ENCODE data around the gene ACOX3.
"Not testable (repeated sequence)": the region's sequence is repeated elsewhere in the genome, so short reads cannot be mapped to it uniquely, and the experiment has no call there.

The ACOX3 gene

GRCh38 chr4:8370106-8370787 is 70.3 kb downstream of the ACOX3 start:
- DNase-seq: no peak

GRCh38 chr4:8369426-8370105 is 71.0 kb downstream of the ACOX3 start:
- no peak for DNase-seq

GRCh38 chr4:8368998-8369397 is 71.5 kb downstream of the ACOX3 start:
- no peak for DNase-seq

- no peak for DNase-seq
These were observed 72.5 kb downstream of the ACOX3 start for GRCh38 chr4:8368061-8368481.

- no peak for DNase-seq
These were observed 73.9 kb downstream of the ACOX3 start for GRCh38 chr4:8366601-8367000.

GRCh38 chr4:8365951-8366350 is 74.6 kb downstream of the ACOX3 start:
- no peak for DNase-seq

- DNase-seq: no peak
These were observed 75.2 kb downstream of the ACOX3 start for GRCh38 chr4:8365353-8365752.

- DNase-seq: no peak
These were observed 75.6 kb downstream of the ACOX3 start for GRCh38 chr4:8364848-8365350.

GRCh38 chr4:8364141-8364540 is 76.4 kb downstream of the ACOX3 start:
- no peak for DNase-seq

GRCh38 chr4:8362483-8362882 is 78.0 kb downstream of the ACOX3 start:
- DNase-seq: no peak

GRCh38 chr4:8359193-8359592 is 81.3 kb downstream of the ACOX3 start:
- DNase-seq: no peak

- DNase-seq: no peak
These were observed 83.7 kb downstream of the ACOX3 start for GRCh38 chr4:8356856-8357255.

GRCh38 chr4:8355864-8356565 is 84.5 kb downstream of the ACOX3 start:
- DNase-seq: no peak

GRCh38 chr4:8355306-8355705 is 85.2 kb downstream of the ACOX3 start:
- DNase-seq: no peak

- DNase-seq: no peak
These were observed 86.5 kb downstream of the ACOX3 start for GRCh38 chr4:8353912-8354453.

- DNase-seq: no peak
These were observed 87.3 kb downstream of the ACOX3 start for GRCh38 chr4:8353158-8353669.

- no peak for DNase-seq
These were observed 88.0 kb downstream of the ACOX3 start for GRCh38 chr4:8352368-8353157.

- no peak for DNase-seq
These were observed 88.6 kb downstream of the ACOX3 start for GRCh38 chr4:8351931-8352367.

GRCh38 chr4:8350841-8351461 is 89.6 kb downstream of the ACOX3 start:
- DNase-seq: no peak

GRCh38 chr4:8350352-8350751 is 90.2 kb downstream of the ACOX3 start:
- no peak for DNase-seq

GRCh38 chr4:8349664-8350236 is 90.8 kb downstream of the ACOX3 start:
- DNase-seq: no peak

- DNase-seq: not testable (repeated sequence)
These were observed 91.3 kb downstream of the ACOX3 start for GRCh38 chr4:8349236-8349635.
